ENCODE measurements around the gene SP1.

GRCh38 chr12:53465679-53466078 lies 85.7 kb downstream of the SP1 start:
- TF ChIP-seq CTCF (IDR thresholded peaks at IDR 0.05; ENCODE audit: insufficient read depth, low read depth, low read length) (no peak), EZH2 (IDR thresholded peaks at IDR 0.05; ENCODE audit: insufficient read depth, low read length) (no peak)
